Panc1 (cell line): ENCODE data around the gene WRAP73. TPM values are rescaled to one million over a fixed set of nuclear protein-coding genes. Genes with fewer than 3 reads are reported as not detected.

Experiments
- ATAC-seq: fragments of 200-7000 bp; cut with Tn5 transposase; 2 replicates; pipeline ENCODE4 v1.9.1; 2020; ENCODE audit warnings: mild to moderate bottlenecking, moderate library complexity
- BruUV-seq: library from RNA; stranded (reverse); fragments of 400-500 nt; replicated peaks from 2 replicates; lab custom pipeline; 2021; lab: Mats Ljungman, UMichigan
- CTCF ChIA-PET: fragments of 300-600 bp; sonication (Branson Sonifier 250); formaldehyde crosslinking; loops from one replicate; lab custom pipeline; 2022; ENCODE audit warnings: antibody characterized with exemption; lab: Charles Lee
- POLR2A ChIA-PET: fragments of 300-600 bp; sonication (Branson Sonifier 250); formaldehyde crosslinking; loops from one replicate; lab custom pipeline; 2022; ENCODE audit warnings: antibody characterized with exemption; lab: Charles Lee
- DNase-seq: peaks from one replicate; pipeline ENCODE4 v3.0.0-alpha.2; 2010; ENCODE audit warnings: low read depth, low spot score
- H3K27ac ChIP-seq: 2 replicates; pipeline ENCODE4 v1.5.1; 2011; ENCODE audit warnings: mild to moderate bottlenecking, low read length, inconsistent platforms
- H3K27me3 ChIP-seq: fragments of 200-500 bp; sonication (Bioruptor generic); 2 replicates; pipeline ENCODE4 v1.6.0; 2014; ENCODE audit warnings: low read length, inconsistent platforms; ENCODE audit not compliant: control insufficient read depth, insufficient read depth
- H3K36me3 ChIP-seq: fragments of 200-500 bp; sonication (Bioruptor generic); 2 replicates; pipeline ENCODE4 v1.5.1; 2014; ENCODE audit warnings: inconsistent platforms, mild to moderate bottlenecking, low read length, moderate library complexity; ENCODE audit not compliant: control insufficient read depth, insufficient read depth
- H3K4me1 ChIP-seq: 2 replicates; pipeline ENCODE4 v1.5.1; 2011; ENCODE audit warnings: inconsistent platforms, mild to moderate bottlenecking, low read length, moderate library complexity; ENCODE audit not compliant: control insufficient read depth, insufficient read depth
- H3K4me3 ChIP-seq, 2 experiments: 2 replicates each; pipeline ENCODE4 v1.5.1; 2011 to 2012; ENCODE audit warnings: low read depth in 2 of 2, low read length in 2 of 2, mild to moderate bottlenecking in 2 of 2, inconsistent platforms in 1 of 2, moderate library complexity in 1 of 2
- H3K9me3 ChIP-seq: fragments of 200-500 bp; sonication (Bioruptor generic); 2 replicates; pipeline ENCODE4 v1.5.1; 2014; ENCODE audit warnings: low read depth, mild to moderate bottlenecking, inconsistent platforms, low read length, moderate library complexity; ENCODE audit not compliant: control insufficient read depth, insufficient read depth
- POLR2AphosphoS5 ChIP-seq: IDR thresholded peaks from 2 replicates; pipeline ENCODE4 v1.6.1; 2012; ENCODE audit warnings: mild to moderate bottlenecking, low read depth, low read length, moderate library complexity
- SIN3A ChIP-seq: IDR thresholded peaks from 2 replicates; pipeline ENCODE4 v1.6.1; 2012; ENCODE audit warnings: low read depth, mild to moderate bottlenecking, low read length, moderate library complexity, borderline replicate concordance; ENCODE audit not compliant: insufficient read depth
- TCF7L2 ChIP-seq: IDR thresholded peaks from 2 replicates; pipeline ENCODE4 v1.6.1; 2011; ENCODE audit warnings: mild to moderate bottlenecking, low read depth, low read length, inconsistent platforms
- in situ Hi-C: cut with HindIII; loops from 2 replicates; pipeline ENCODE4 v1.10.0; 2016; ENCODE audit warnings: low sequenced_read_pairs, low pct_unique_long_range_greater_than_20kb
- intact Hi-C: fragments of 100-400 bp; cut with micrococcal nuclease; formaldehyde crosslinking; loops from one replicate; pipeline ENCODE4 v1.10.0; 2022; ENCODE audit not compliant: unreplicated experiment
- total RNA-seq: library from RNA; stranded (reverse); gene quantifications from one replicate; pipeline ENCODE4 v1.2.1, GENCODE V29; 2021; ENCODE audit not compliant: unreplicated experiment
- TF ChIP-seq, protein P1 (sequence below): fragments of 450-650 bp; IDR thresholded peaks from 2 replicates; pipeline ENCODE4 v1.5.1; 2017; ENCODE audit warnings: mild to moderate bottlenecking
- TF ChIP-seq, protein P2 (sequence below), 2 experiments: IDR thresholded peaks; 2 replicates each; pipeline ENCODE4 v1.6.1; 2011 to 2012; ENCODE audit warnings: low read depth in 2 of 2, control low read depth in 1 of 2, low read length in 1 of 2, mild to moderate bottlenecking in 1 of 2, moderate library complexity in 1 of 2; ENCODE audit not compliant: insufficient read depth in 1 of 2

The WRAP73 gene
- total RNA-seq, 1 experiment from 2014 or later = 27.1 TPM

DNA sequence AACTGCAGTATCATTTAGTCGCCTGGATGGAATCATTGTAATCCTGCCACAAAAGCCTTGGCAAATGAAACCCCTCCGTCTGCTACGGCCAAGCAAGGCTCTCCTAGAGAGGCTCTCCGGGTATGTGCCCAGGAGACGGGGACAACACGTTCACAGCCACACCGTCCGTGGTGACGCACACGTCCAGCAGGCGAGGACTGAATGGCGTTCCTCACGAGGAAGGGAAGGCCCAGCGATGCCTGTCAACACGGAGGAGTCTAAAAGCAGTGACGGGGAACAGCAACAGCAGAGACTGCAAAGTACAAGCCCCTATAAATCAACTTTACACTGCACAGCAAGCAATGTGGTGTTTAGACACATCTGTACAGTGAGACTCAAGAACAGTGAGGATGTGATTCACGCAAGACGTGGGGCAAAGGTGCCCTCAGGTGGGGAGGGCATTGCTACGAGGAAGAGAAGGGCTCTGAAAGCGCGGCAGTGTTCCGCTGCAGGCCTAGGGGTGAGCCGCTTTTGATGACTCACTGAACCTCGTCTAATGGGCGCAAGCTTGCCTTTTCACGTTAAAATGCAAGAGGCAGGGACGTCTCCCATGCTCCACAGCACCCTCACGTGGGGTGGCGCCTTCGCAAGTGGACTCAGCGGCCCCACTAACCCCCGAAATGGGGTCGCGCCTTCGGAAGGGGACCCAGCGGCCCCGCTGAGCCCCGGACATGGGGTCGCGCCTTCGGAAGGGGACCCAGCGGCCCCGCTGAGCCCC lies 6.8 kb downstream of the WRAP73 start:
- TF ChIP-seq, protein P1, sequence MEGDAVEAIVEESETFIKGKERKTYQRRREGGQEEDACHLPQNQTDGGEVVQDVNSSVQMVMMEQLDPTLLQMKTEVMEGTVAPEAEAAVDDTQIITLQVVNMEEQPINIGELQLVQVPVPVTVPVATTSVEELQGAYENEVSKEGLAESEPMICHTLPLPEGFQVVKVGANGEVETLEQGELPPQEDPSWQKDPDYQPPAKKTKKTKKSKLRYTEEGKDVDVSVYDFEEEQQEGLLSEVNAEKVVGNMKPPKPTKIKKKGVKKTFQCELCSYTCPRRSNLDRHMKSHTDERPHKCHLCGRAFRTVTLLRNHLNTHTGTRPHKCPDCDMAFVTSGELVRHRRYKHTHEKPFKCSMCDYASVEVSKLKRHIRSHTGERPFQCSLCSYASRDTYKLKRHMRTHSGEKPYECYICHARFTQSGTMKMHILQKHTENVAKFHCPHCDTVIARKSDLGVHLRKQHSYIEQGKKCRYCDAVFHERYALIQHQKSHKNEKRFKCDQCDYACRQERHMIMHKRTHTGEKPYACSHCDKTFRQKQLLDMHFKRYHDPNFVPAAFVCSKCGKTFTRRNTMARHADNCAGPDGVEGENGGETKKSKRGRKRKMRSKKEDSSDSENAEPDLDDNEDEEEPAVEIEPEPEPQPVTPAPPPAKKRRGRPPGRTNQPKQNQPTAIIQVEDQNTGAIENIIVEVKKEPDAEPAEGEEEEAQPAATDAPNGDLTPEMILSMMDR = no peak
- TF ChIP-seq TCF7L2 = no peak
- TF ChIP-seq, protein P2, sequence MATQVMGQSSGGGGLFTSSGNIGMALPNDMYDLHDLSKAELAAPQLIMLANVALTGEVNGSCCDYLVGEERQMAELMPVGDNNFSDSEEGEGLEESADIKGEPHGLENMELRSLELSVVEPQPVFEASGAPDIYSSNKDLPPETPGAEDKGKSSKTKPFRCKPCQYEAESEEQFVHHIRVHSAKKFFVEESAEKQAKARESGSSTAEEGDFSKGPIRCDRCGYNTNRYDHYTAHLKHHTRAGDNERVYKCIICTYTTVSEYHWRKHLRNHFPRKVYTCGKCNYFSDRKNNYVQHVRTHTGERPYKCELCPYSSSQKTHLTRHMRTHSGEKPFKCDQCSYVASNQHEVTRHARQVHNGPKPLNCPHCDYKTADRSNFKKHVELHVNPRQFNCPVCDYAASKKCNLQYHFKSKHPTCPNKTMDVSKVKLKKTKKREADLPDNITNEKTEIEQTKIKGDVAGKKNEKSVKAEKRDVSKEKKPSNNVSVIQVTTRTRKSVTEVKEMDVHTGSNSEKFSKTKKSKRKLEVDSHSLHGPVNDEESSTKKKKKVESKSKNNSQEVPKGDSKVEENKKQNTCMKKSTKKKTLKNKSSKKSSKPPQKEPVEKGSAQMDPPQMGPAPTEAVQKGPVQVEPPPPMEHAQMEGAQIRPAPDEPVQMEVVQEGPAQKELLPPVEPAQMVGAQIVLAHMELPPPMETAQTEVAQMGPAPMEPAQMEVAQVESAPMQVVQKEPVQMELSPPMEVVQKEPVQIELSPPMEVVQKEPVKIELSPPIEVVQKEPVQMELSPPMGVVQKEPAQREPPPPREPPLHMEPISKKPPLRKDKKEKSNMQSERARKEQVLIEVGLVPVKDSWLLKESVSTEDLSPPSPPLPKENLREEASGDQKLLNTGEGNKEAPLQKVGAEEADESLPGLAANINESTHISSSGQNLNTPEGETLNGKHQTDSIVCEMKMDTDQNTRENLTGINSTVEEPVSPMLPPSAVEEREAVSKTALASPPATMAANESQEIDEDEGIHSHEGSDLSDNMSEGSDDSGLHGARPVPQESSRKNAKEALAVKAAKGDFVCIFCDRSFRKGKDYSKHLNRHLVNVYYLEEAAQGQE (IDR thresholded peaks at IDR 0.05; ENCODE audit: insufficient read depth in 1 of 2, low read depth in 2 of 2, low read length in 1 of 2) = no peak
- TF ChIP-seq SIN3A = no peak
- no peak for TF ChIP-seq POLR2AphosphoS5
- ChIA-PET POLR2A (no interaction called here), CTCF (no interaction called here)
- in situ Hi-C loops (no loop called here), intact Hi-C loops (no loop called here)
- H3K27ac ChIP-seq = no peak overlapping the region
- peaks cover 3% of the 10 kb centered on the region; the same call in 1 of the 2 replicates for H3K36me3 ChIP-seq
- no peak for ATAC-seq
- H3K4me3 ChIP-seq = no peak overlapping the region
- no peak for DNase-seq
- no TSS peak for BruUV-seq
- H3K4me1 ChIP-seq = no peaks in the 10 kb centered on the region
- H3K9me3 ChIP-seq = no peaks in the 10 kb centered on the region
- H3K27me3 ChIP-seq = no peaks in the 10 kb centered on the region

DNA sequence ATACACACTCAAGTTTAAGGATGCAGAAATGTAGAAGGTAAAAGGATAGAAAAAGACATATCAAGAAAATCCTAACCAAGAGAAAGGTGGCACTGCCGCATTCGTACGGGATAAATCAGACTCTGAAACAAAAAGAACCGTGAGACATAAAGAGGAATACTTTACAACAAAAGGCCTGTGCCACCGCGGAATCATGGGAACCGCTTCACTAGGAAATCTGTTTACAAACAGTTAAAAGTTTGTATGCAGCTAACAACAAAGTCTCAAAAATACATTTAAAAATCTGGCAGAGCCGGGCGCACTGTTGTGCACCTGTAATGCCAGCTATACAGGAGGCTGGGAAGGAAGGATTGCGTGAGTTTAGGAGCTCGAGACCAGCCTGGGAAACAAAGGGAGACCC lies 8.1 kb downstream of the WRAP73 start:
- H3K27ac ChIP-seq = no peak overlapping the region
- no peak overlapping the region for H3K4me3 ChIP-seq
- no peak for DNase-seq
- no peaks in the 10 kb centered on the region for H3K27me3 ChIP-seq
- H3K4me1 ChIP-seq = no peaks in the 10 kb centered on the region
- ChIA-PET CTCF (no interaction called here), POLR2A (no interaction called here)
- in situ Hi-C loops (no loop called here), intact Hi-C loops (no loop called here)
- no TSS peak for BruUV-seq
- H3K36me3 ChIP-seq = peaks cover 3% of the 10 kb centered on the region; the same call in 1 of the 2 replicates
- ATAC-seq = no peak
- H3K9me3 ChIP-seq = no peaks in the 10 kb centered on the region
- TF ChIP-seq, protein P2 (IDR thresholded peaks at IDR 0.05; ENCODE audit: insufficient read depth in 1 of 2, low read depth in 2 of 2, low read length in 1 of 2) = no peak
- TF ChIP-seq, protein P1 = no peak
- no peak for TF ChIP-seq SIN3A
